Tongue (tissue), 2 donors: ENCODE data around the gene MMP24OS. TPM values are rescaled to one million over a fixed set of nuclear protein-coding genes. Genes with fewer than 3 reads are reported as not detected.
"Not testable (repeated sequence)": the region's sequence is repeated elsewhere in the genome, so short reads cannot be mapped to it uniquely, and the experiment has no call there.

Experiments used
- DNase-seq: peaks from one replicate; pipeline ENCODE4 v3.0.0-alpha.2; 2015
- total RNA-seq: library from RNA; depleted of rRNA; stranded (reverse); fragments of >200 nt; gene quantifications from one replicate; pipeline ENCODE4 v1.2.3, GENCODE V29; 2014

The MMP24OS gene
- total RNA-seq, result 7.6 TPM

DNA sequence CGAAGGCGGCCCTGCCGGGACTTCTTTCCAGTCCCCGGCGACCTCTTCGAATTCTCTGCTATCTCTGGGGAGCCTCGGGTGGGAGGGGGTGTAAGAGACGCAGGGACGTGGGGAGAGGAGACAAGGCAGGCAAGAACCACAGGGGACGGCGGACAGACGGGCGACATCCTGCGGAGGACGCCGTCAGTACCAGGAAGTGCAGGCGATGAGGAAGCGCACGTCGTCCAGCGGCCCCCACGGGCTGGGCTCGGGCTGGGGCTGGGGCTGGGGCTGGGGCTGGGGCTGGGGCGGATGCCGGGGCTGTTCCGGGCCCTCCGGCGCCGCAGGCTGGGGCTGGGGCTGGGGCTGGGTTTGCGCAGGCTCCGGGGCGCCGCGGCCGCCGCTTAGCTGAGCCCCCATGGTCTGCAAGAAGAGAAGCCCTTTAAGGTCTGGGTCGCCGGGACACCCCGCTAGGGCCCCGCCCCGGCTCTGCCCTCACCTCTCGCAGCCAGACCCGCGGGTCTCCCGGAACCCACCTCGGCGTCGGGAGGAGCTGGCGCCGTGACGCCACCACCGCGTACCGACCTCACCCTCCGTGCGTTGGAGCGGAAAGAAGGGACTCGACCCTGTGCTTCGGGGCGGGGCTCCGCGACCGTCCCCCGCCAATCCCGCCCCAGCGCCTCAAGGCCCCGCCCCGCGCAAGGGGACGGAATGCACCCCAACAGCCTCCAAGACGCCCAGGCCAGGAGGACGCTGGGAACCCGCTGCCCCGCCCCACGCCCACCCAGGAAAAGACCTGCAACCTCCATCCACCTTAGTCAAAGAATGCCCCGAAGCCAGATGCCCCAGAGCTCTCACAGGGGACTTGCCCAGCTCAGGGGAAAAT lies at the start of gene MMP24OS:
Gene MMP24OS (minus strand): TSS at position 592 of the 865 bp plus-strand sequence. CDS start 193 bp downstream, at position 399.
- DNase-seq, result peak; percentile 93

DNA sequence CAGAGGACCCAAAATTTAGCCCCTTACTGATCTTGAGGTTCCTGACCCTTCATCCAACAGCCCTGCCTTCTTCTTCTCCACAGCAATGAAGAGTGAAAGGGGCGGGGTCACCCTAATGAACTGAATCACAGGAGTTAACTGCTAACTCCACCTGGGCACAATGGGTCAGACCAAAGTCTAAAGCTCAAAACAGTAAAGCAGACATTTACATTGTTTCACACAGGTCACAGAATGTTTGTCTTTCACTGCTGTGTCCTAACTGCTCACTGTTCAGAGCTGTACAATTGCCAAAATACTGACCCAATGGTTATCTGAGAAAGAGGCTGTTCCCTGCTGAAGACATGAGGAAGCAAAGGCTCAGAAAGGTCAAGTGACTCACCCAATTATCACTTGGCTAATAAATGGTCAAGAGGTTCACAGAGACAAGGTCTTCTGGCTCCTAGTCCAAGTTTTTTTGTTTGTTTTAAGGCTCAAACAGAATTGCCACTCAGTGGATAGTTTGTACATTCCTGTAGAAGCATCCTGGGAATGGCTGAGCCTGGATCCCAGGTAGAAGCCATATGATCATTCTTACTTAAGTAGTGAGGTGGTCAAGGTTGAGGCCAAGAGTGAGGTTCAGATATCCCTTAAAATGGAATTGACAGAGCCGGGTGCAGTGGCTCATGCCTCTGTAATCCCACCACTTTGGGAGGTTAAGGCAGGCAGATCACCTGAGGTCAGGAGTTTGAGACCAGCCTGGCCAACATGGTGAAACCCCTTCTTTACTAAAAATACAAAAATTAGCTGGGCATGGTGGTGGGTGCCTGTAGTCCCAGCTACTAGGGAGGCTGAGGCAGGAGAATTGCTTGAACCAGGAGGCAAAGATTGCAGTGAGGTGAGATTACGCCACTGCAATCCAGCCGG lies 49.4 kb upstream of the MMP24OS start:
- no peak for DNase-seq

DNA sequence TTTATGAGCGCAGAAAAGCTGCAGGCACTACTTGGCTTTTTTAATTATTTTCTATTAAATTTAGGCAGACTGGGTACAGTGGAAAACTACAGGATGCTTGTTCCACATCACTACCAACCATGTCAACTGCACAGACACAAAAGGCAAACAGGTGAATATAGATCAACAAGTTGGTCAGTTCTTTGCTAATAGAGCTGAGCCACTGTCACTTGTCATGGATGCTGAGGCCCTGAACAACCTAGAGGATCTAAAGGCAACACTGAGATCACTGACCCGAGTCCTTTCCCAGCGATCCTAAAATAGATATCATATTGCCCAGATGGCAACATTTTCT lies 48.8 kb upstream of the MMP24OS start:
- no peak for DNase-seq

DNA sequence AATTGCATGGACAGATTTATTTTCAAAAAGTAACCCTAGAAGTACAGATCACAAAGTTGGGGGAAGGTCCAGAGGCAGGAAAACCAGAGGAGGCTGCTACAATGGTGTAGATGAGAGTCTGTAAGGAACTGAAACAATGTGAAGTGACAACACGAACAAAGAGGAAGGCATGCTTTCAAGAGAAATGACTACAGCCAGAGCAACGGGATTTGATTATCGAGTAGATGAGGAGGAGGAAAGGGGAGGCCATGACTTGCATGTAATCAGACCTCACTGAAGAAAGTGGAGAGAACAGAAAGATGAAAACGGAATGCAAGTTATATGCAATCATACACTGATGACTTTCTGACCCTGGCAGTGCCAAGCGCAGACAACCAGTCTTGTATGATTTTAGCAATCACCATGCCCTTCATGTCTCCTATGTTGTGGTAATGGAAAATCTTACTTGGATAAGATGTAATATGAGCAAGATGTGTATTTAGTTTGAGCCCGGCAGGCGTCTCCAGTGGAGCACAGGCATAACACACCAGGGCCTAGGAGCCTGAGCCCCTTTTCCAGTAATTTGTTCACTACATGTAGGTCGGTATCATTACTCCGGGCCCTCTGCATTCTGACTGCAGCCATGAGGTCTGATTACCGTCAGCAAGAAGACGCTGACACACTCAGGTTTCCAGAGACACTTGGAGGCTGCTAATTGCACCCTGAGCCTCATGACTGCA lies 48.3 kb upstream of the MMP24OS start:
- no peak for DNase-seq

DNA sequence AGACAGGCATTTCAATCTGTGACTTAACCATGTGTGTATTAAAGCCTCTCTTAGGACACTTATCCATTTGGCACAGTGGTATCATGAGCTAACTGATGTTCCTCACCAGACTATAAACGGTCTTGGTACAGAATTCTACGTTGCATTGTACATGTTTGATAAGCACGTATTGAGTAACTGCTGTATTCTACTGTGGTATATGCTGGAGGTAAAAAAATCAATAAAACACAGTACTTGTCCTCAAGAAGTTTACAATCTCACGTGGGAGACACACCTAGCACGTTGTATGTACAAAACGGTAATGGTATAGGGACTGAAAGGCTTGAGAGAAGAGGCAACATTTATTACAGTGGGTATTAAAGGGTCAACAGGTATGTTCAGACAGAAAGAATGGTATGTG lies 47.5 kb upstream of the MMP24OS start:
- no peak for DNase-seq

DNA sequence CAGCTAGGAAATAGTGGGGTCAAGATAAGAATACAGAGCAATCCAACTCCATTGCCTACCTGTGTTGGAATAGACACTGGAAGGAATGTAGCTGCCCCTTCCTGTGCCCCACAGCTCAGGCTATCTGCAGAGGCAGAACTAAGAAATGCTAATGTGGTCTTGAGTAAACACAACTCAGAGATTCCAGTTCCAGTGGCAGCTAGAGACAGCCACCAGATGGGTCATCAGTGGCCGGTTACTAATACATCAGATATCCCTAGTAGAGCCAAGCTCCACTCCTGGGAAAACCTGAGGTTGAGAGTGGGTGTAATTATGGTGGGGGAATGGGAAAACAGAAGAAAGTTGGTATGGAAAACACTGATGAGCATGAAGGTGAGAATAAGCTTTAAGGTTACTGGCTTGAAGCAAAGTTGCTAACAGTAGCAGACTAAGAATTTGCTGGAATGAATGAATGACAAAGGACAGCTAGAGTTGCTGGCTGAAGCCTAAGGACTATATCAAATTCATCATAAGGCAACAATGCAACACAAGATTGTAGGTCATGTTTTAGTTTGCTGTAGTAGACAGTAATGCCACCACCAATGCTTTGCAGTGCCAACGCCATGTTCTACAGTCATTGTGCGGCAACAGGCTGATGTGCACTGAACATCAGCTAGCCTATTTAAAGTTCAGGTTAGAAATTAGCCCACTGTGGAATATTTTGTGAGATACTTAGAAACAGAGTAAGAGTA lies 42.6 kb upstream of the MMP24OS start:
- no peak for DNase-seq

DNA sequence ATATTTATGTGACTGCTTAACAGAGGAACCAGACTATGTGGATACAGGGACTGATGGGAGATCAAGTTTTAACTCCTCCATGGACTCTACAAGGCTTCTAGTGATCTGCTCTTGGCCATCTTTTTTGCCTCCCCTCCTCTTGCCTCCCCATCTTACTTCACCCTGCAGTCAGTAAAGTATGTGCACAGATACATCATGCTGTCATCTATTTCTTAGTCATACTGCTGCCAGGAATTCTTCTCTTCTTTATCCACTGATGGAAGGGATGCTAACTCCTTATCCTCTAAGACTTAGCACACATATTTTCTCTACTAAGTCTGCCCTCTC lies 41.9 kb upstream of the MMP24OS start:
- no peak for DNase-seq

DNA sequence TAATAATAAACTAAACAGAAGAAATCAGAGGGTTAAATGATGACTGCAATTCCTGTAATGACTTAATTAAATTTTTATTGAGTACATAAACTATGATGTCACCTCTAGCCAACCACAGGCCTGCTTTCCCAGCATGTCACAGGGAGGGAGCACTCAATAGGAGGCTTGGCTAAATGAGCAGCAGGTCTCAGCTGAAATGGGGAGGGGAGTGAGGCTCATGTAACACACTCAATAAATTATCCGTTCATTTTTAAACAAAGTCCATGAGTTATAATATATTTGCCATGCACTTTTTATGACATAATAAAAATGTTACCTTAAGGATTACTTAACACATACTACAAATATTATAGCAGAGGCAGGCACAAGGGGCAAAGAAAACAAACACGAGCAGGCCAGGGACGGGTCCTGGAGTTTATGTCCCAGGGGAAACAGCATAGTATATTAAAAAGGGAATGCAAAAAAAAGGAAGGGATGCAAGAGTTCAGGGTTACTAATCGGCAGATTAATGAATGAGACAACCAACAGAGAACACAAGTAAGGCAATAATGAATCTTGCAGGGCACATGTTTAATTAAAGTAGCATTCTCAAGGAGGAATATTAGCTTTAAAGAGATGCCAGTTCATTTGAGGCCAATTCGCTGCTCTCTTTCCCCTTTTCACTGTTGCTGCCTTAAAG lies 41.4 kb upstream of the MMP24OS start:
- no peak for DNase-seq

DNA sequence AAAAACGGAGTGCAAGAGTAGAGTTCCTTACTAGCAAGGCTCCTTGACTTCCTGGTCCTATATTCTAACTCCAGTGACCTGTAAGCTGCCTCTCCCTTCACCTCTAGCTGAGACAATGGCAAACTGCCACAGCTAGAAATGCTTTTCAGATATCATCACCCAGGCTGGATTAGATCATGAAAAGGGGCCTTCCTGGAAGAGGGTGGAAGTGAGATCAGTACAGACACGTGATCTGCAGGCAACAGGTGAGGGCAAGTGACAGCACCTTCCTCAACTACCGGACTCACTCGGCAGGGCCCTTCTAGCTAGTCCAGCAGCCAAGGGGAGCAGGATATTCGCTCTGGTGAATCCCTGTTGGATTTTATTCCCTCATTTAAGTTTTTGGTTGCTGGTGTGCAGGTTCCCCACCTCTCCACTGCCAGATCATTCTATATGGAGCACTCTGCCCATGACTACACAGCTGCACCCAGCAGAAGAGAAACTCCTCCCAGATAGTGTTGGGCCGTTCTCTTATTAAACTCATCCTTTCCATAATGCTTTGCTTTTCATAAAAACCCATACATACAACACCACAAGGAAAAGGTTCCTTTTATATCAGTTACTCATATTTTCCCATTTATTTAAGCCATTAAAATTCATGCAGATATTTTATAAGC lies 40.7 kb upstream of the MMP24OS start:
- DNase-seq, result peak; percentile 61

DNA sequence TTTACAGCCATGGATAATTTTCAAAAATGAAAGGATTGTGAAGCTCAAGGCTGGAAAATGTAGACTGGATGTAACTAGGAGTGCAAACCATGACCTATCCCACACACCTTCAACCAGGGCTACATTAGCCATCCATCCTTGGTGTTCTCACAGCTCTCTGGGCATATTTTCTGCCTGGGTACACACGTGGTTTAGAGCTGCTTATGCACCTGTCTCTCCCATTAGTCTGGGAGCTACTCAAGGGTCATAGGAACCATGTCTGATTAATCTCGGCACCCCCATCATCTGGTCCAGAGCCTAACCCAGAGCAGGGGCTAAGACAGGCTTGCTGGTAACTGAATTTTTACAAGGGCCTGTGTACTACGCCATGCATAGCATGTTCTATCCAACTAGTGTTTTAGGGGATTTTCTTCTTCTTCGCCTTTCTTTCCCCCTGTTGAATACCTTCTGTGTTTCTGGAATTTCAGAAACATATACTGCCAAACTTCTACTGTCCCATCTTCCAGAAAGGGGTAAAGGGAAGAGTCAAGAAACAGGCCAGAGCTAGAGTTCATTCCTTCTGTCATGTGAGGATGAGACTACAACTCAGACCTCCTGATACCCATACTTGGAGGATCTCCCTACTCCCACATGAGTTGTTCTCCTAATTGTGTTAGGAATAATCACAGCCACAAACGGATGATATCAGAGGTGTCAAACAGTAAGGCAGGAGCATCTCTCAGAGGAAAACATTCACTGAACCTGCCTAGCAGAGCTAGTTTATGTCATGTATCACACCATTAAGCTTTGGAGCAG lies 39.7 kb upstream of the MMP24OS start:
- no peak for DNase-seq

DNA sequence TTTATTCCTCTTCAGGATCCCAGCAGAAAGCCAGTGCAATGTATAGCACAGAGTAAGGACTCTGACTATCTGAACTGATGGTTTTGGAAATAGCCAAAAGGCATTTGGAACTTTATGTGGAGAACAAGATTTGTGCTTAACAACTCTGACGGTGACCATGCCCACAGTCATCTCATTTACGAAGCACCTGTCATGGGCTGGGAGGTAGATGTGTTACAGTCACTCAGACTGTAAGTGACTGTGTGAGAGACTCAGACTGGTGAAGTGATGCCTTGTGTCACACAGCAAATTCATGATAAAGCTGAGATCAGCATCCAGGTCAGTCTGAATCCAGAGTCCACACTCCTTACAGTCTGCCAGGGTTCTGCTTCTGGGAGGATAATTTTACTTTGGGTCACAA lies 38.2 kb upstream of the MMP24OS start:
- no peak for DNase-seq

DNA sequence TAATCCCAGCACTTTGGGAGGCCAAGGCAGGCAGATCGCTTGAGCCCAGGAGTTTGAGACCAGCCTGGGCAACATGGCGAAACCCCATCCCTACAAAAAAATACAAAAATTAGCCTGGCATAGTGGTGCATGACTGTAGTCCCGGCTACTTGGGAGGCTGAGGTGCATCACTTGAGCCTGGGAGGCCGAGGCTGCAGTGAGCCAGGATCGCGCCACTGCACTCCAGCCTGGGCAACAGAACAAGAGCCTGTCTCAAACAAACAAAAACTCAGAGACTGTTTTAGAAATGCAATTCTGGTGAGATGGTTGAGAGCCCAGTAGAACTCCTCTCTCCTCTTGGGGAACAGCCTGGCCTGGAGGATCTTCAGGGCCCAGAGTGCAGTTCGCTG lies 37.7 kb upstream of the MMP24OS start:
- not testable (repeated sequence) for DNase-seq

DNA sequence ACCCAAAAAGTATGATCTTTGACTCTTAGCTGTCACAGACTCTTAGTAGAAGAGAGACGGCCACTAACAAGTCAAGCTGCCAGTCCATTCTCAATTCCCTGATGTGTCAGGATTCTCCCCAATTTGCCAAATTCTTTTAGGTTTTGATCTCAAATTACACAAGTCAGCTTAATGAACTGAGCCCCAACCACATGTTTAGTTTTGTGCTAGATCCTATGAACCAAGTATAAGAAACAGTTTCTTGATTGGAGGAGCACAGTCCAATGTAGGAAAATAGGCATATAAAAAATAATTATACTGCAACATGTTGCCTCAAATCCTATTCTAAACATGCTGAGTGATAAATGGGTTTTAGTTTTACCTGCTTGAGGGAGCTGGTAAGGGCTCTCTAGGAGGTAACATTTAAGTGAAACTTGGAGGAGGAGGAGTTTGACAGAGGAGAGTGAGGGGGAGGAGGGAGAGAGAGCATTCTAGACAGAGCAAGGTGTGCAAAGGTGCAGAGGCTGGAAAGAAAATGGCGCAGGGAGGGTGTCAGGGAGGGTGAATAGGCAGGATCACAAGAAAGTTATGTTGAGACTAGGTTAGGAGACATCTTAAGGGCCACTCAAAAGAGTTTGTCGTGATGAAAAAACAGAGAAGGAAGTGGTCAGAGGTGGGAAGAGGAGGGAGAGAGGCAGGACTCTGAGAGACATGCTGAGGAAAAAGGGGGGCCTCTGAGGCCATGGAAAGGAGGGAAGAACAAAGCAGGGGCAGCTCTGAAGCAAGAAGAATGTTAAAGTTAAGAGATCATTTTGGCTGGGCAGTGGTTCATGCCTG lies 37.1 kb upstream of the MMP24OS start:
- DNase-seq, result no peak

DNA sequence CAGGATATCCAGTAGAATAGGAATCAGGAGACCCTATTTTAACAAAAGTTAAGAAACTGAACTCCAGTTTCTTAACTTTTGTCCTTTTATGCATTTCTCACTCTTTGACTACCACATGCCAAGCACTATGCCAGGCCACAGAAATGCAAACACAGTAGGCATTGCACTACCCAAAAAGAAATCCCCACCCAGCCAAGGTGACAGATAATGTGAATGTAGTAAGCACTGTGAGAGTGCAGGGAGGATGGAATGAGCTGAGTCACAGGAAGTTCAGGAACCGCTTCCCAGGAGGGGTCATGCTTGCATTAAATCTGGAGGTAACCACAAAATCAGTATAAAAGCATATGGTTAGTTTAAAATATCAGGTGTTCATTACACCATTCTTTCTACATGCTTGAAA lies 34.4 kb upstream of the MMP24OS start:
- DNase-seq, result no peak

DNA sequence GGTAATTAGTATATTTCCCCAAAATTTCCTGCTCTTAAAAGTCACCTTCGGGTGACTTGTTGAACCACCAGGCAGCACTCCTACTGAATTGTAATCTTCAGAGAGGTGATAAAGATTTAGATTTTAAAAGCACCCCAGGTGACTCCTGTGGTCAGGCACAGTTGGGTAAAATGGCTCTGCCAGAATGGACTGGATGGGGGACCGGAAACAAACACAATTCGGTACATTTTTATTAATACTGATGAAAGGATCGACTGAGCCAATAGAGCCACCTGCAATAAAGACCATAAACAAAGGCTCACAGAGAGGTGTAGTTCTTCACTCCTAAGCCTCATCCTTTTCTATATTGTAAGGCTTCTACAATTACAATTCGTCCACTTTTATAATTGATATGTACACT lies 33.9 kb upstream of the MMP24OS start:
- no peak for DNase-seq

DNA sequence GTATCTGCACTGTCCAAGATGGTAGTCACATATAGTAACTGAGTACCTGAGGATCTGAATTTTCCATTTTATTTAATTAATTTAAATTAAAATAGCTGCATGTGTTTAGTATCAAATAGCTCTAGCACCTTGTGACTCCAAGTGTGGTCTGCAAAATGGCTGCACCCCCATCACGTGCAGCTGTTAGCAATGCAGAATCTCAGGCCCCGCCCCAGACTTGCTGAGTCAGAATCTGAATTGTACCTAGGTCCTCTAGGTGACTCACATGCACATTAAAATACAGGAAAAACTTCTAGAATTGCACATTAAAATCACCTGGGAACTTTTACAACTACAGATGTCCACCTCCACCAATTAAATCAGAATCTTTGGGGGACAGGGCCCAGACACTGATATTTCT lies 33.5 kb upstream of the MMP24OS start:
- DNase-seq, result no peak

DNA sequence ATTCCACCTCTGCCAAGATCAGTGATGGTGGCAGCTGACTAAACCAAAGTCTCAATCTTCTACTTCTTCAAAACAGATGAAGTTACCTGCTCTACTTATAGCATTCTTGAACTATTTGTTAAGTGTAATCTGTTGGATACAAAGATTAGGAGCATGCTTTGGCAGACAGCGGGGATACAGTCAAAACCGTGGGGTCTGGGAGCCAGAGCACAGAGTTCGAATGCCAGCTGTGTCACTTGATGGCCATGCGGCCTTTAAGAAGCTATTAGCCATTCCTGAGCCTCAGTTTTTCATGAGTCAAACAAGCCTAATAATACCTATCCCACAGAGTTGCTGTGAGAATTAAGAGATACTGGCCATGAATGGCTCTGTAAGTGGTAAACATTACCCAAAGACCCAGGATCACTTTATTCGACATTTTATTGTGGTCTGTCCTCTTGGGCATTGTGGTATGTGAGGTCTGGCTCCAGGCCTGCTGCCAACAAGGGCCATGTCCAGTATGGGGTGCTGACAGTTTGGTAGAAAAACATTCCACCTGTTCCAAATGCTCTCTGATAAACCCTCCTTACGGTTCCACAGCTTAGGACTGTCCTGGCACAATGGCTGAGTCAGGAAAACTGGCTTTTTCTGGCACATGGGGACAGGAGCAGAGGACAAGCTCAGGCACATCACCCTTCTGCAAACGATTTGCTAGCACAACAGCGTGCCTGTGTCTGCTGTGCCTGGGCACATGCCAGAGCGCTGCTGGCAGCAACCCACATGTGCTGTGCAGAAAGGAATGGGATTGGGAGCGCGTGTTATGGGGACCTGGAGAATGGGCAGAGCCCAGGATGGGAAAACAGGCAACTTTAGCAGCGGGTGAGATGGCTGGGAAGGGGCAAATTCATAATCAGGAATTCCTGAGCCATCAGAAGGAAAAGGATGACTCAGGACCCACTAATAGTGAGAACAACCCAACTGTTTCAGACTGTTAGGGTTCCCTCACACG lies 30.0 kb upstream of the MMP24OS start:
- peak; percentile 58 for DNase-seq

DNA sequence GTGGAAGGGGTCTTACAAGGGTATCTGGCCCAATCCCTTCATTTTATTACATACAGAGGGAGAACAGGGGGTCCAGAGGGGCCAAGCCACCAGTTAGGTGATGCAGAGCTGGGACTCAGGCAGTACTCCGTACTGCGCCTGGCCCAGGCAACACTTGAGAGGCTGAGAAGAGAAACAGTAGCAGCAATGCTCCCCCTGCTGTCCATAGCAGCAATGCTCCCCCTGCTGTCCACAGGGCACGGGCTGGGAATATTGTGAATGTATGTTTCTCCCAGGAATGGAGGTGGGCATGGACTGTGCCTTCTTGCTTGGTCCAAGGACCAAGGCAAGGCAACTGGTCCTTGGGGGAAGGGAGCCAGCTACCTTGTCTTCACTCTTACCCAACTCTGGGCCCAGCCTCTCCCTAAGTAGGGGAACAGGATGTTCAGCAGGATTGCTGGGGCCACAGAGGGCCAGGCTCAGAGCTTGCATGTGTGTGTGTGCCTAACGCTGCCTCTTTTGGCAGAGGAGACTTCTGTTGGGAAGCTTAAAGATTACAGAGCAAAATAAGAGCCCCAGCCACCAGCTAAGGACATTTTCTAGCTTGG lies 29.1 kb upstream of the MMP24OS start:
- DNase-seq, result peak; percentile 53
